MM.1S (cell line): ENCODE data around the gene ANKLE2.

Experiments used
- DNase-seq: peaks from one replicate; pipeline ENCODE4 v3.0.0-alpha.2; 2015
- H2AFZ ChIP-seq: fragments of 300-600 bp; sonication (generic); 2 replicates; pipeline ENCODE4 v1.6.0; 2016; ENCODE audit warnings: antibody characterized with exemption, low read length
- H3F3A ChIP-seq: fragments of 300-600 bp; sonication (generic); 2 replicates; pipeline ENCODE4 v1.6.1; 2016; ENCODE audit warnings: mild to moderate bottlenecking, antibody characterized with exemption, low read length, moderate library complexity, mixed read lengths; ENCODE audit not compliant: insufficient read depth
- H3K27ac ChIP-seq: fragments of 300-600 bp; sonication (generic); 2 replicates; pipeline ENCODE4 v1.5.1; 2016; ENCODE audit warnings: mild to moderate bottlenecking, low read length
- H3K27me3 ChIP-seq: fragments of 300-600 bp; sonication (generic); replicated peaks from 2 replicates; pipeline ENCODE4 v1.6.0; 2016; ENCODE audit warnings: low read length; ENCODE audit not compliant: insufficient read depth
- H3K36me3 ChIP-seq: fragments of 300-600 bp; sonication (generic); replicated peaks from 2 replicates; pipeline ENCODE4 v1.6.1; 2016; ENCODE audit warnings: mild to moderate bottlenecking, low read length, mixed read lengths; ENCODE audit not compliant: insufficient read depth
- H3K4me1 ChIP-seq: fragments of 300-600 bp; sonication (generic); 2 replicates; pipeline ENCODE4 v1.6.1; 2016; ENCODE audit warnings: low read length, mixed read lengths
- H3K4me2 ChIP-seq: fragments of 300-600 bp; sonication (generic); 2 replicates; pipeline ENCODE4 v1.6.0; 2016; ENCODE audit warnings: low read depth, low read length
- H3K4me3 ChIP-seq: fragments of 300-600 bp; sonication (generic); 2 replicates; pipeline ENCODE4 v1.5.1; 2016; ENCODE audit warnings: low read length, mixed read lengths
- H3K79me2 ChIP-seq: fragments of 300-600 bp; sonication (generic); 2 replicates; pipeline ENCODE4 v1.6.1; 2016; ENCODE audit warnings: mixed run types, low read length, mixed read lengths
- H3K9ac ChIP-seq: fragments of 300-600 bp; sonication (generic); 2 replicates; pipeline ENCODE4 v1.6.1; 2016; ENCODE audit warnings: low read length, mixed read lengths
- H3K9me2 ChIP-seq: fragments of 300-600 bp; sonication (generic); replicated peaks from 2 replicates; pipeline ENCODE4 v1.6.1; 2016; ENCODE audit warnings: mild to moderate bottlenecking, low read length, mixed read lengths; ENCODE audit not compliant: insufficient read depth
- H3K9me3 ChIP-seq: fragments of 300-600 bp; sonication (generic); replicated peaks from 2 replicates; pipeline ENCODE4 v1.6.1; 2016; ENCODE audit warnings: mild to moderate bottlenecking, low read length, mixed read lengths; ENCODE audit not compliant: insufficient read depth
- H4K20me1 ChIP-seq: fragments of 300-600 bp; sonication (generic); 2 replicates; pipeline ENCODE4 v1.6.1; 2016; ENCODE audit warnings: mild to moderate bottlenecking, low read length, moderate library complexity, mixed read lengths; ENCODE audit not compliant: insufficient read depth
- EZH2 ChIP-seq: fragments of 300-600 bp; sonication (generic); optimal IDR thresholded peaks from 2 replicates; pipeline ENCODE3; 2017; ENCODE audit warnings: low read depth, mild to moderate bottlenecking, antibody characterized with exemption, low read length, mixed read lengths
- EZH2phosphoT487 ChIP-seq: fragments of 300-600 bp; sonication (generic); IDR thresholded peaks from 2 replicates; pipeline ENCODE4 v1.6.1; 2018; ENCODE audit warnings: antibody characterized with exemption, low read length
- TF ChIP-seq, protein P1 (sequence below): fragments of 300-600 bp; sonication (generic); IDR thresholded peaks from 2 replicates; pipeline ENCODE4 v1.5.1; 2016; ENCODE audit warnings: antibody characterized with exemption, low read length, mixed read lengths

ANKLE2 gene

DNA sequence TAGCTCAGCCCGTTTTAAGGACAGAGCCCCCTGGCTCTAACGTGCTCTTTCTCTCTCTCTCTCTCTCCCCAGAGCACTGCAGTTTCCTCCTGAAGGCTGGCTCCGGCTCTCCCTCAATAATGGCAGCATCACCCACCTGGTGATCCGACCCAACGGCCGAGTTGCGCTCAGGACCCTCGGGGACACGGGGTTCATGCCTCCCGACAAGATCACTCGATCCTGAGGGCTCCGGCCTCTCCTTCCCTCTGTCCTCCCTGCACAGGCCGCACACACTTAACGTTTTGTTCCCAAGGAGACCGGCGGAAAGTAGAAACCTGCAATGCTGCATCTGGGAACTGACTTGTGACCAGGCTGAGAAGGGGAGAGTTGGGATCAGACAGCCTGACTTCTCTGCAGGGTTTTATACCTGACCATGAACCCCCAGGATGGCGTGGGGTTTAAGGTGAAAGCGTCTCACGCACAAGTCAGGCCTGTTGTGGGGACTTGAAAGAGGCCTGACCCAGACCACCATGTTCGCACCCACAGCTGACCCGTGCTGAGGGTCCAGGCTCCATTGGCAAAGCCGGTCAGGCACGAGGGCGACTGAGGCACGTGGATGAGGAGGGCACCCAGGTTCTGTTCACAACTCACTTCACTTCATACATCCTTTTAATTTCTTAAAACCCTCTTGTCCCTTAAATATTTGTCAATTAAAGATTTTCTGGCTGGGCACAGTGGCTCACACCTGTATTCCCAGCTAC, 40.9 kb downstream of the ANKLE2 start:
- TF ChIP-seq EZH2 (no peak), EZH2phosphoT487 (no peak)
- TF ChIP-seq, protein P1, sequence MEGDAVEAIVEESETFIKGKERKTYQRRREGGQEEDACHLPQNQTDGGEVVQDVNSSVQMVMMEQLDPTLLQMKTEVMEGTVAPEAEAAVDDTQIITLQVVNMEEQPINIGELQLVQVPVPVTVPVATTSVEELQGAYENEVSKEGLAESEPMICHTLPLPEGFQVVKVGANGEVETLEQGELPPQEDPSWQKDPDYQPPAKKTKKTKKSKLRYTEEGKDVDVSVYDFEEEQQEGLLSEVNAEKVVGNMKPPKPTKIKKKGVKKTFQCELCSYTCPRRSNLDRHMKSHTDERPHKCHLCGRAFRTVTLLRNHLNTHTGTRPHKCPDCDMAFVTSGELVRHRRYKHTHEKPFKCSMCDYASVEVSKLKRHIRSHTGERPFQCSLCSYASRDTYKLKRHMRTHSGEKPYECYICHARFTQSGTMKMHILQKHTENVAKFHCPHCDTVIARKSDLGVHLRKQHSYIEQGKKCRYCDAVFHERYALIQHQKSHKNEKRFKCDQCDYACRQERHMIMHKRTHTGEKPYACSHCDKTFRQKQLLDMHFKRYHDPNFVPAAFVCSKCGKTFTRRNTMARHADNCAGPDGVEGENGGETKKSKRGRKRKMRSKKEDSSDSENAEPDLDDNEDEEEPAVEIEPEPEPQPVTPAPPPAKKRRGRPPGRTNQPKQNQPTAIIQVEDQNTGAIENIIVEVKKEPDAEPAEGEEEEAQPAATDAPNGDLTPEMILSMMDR: no peak
- no peaks in the 10 kb centered on the region; the same call in 1 of the 2 replicates for H3K36me3 ChIP-seq

DNA sequence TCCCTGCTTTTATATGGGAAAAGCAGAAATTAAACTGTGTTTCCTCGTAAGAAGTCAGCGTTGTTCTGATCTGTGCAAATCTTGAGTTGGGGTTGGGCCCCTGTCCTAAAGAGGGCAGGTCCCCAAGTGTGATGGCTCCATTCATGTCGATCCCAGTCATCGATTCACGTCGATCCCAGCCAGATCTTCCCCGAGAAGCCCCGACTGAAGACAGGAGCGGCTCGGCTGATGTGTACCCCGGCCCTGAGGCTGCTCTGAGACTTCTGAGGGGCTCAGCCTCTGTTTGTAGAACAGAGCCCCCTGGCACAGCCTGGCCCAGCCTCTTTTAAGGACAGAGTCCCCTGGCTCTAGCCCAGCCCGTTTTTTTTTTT, 41.7 kb downstream of the ANKLE2 start:
- no peaks in the 10 kb centered on the region for H3F3A ChIP-seq
- H3K4me3 ChIP-seq: no peak overlapping the region
- no peak overlapping the region for H2AFZ ChIP-seq
- TF ChIP-seq EZH2phosphoT487 (no peak), EZH2 (no peak)
- TF ChIP-seq, protein P1: no peak
- no peaks in the 10 kb centered on the region for H4K20me1 ChIP-seq
- no peaks in the 10 kb centered on the region; the same call in 1 of the 2 replicates for H3K36me3 ChIP-seq
- no peak for DNase-seq
- no peak overlapping the region for H3K4me2 ChIP-seq
- no peaks in the 10 kb centered on the region for H3K79me2 ChIP-seq
- H3K9ac ChIP-seq: no peak overlapping the region
- no peaks in the 10 kb centered on the region for H3K9me3 ChIP-seq
- H3K27ac ChIP-seq: no peak overlapping the region
- no peaks in the 10 kb centered on the region for H3K9me2 ChIP-seq
- H3K4me1 ChIP-seq: no peaks in the 10 kb centered on the region
- no peaks in the 10 kb centered on the region for H3K27me3 ChIP-seq

More for the DNA sequence above, 40.9 kb downstream of the ANKLE2 start:
- Histone ChIP-seq H2AFZ (no peak overlapping the region), H3F3A (no peaks in the 10 kb centered on the region), H3K9ac (no peak overlapping the region), H3K27ac (no peak overlapping the region), H3K4me1 (no peaks in the 10 kb centered on the region), H3K79me2 (no peaks in the 10 kb centered on the region), H3K4me2 (no peak overlapping the region), H4K20me1 (no peaks in the 10 kb centered on the region), H3K9me3 (no peaks in the 10 kb centered on the region), H3K4me3 (no peak overlapping the region), H3K27me3 (no peaks in the 10 kb centered on the region), H3K9me2 (no peaks in the 10 kb centered on the region)
- no peak for DNase-seq

DNA sequence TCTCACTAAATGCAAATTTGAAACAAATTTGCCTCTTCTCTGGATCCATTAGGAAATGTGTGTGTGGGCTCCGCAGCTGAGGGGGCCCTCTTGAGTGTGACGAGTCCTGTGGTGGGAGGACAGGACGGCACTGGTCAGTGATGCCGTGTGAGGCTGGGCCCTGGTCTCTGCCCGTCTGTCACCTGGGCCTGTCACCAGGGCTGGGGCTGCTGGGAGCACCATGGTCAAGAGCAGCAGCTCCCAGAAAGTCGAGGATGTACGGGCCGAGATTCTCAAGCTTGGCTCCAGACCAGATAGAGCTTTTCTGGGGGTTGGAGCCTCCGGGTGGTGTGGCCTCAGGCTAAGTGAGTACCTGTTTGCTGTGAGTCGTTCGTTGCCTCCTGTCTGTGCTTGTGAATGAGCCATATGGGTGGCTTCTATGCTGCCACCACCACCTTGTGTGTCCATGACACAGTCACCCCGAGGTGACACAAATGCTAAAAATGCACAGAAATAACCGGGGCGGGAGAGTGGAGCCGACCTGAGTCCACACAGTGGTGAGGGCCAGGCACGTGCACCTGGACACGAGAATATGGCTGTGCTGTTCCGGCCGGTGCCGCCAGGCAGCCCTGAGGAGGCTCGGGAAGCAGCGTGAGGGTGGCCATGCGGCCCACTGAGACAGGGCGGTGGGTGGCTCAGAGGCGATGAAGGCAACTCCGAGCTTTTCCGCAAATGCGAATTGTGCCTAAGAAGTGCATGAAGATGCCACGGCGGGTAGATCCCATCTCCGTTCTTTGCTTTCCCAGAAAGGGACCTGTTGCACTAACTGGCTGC, 42.3 kb downstream of the ANKLE2 start:
- Histone ChIP-seq H2AFZ (no peak overlapping the region), H3K4me3 (no peak overlapping the region), H4K20me1 (no peaks in the 10 kb centered on the region), H3K27me3 (no peaks in the 10 kb centered on the region), H3F3A (no peaks in the 10 kb centered on the region), H3K4me2 (no peak overlapping the region), H3K9me2 (no peaks in the 10 kb centered on the region), H3K9ac (no peak overlapping the region), H3K36me3 (no peaks in the 10 kb centered on the region; the same call in 1 of the 2 replicates), H3K27ac (no peak overlapping the region), H3K4me1 (no peaks in the 10 kb centered on the region), H3K79me2 (peaks cover 5% of the 10 kb centered on the region; the same call in 1 of the 2 replicates), H3K9me3 (no peaks in the 10 kb centered on the region)
- DNase-seq: no peak
- TF ChIP-seq EZH2phosphoT487: no peak
- TF ChIP-seq, protein P1: no peak
- TF ChIP-seq EZH2: no peak
